ENCODE results near the gene MAMDC4. TPM values are rescaled to one million over a fixed set of nuclear protein-coding genes. Genes with fewer than 3 reads are reported as not detected.

MAMDC4 gene
- total and polyA plus RNA-seq, 2 of the 13 experiments (the other 11 are each of a cell fraction or from before 2014, with no cell fraction given) = 6.0 to 6.8 TPM

GRCh38 chr9:136847826-136848392 lies 4.2 kb upstream of the MAMDC4 start (continued):
- TF ChIP-seq ZNF260 (CRISPR knock-in tag; IDR thresholded peaks at IDR 0.05; ENCODE audit: borderline replicate concordance, low read depth) (no peak), TCF12 (IDR thresholded peaks at IDR 0.05) (no peak), TCF12 (CRISPR knock-in tag; IDR thresholded peaks at IDR 0.05) (no peak; the same call in 1 of the 2 replicates), REXO4 (CRISPR knock-in tag; IDR thresholded peaks at IDR 0.05; ENCODE audit: borderline replicate concordance) (no peak), ZNF710 (CRISPR knock-in tag; IDR thresholded peaks at IDR 0.05; ENCODE audit: borderline replicate concordance) (peak; percentile 7; the same call in 1 of the 2 replicates), MTF1 (CRISPR knock-in tag; IDR thresholded peaks at IDR 0.05) (no peak), TIGD3 (CRISPR knock-in tag; IDR thresholded peaks at IDR 0.05; ENCODE audit: borderline replicate concordance) (peak; percentile 80; the same call in 1 of the 2 replicates), ZNF552 (CRISPR knock-in tag; IDR thresholded peaks at IDR 0.05; ENCODE audit: borderline replicate concordance) (peak; percentile 90), ZNF761 (CRISPR knock-in tag; conservative IDR thresholded peaks at IDR 0.05) (no peak), MYC (CRISPR knock-in tag; IDR thresholded peaks at IDR 0.05; ENCODE audit: borderline replicate concordance) (peak; percentile 91), RCOR2 (CRISPR knock-in tag; IDR thresholded peaks at IDR 0.05) (no peak), ZNF136 (CRISPR knock-in tag; IDR thresholded peaks at IDR 0.05; ENCODE audit: low read depth) (no peak), AGO1 (IDR thresholded peaks at IDR 0.05; ENCODE audit: low read depth, low read length, poor library complexity, severe bottlenecking) (peak; percentile 99), PLRG1 (conservative IDR thresholded peaks at IDR 0.05) (no peak), PCBP2 (optimal IDR thresholded peaks at IDR 0.05; ENCODE audit: low read depth, low read length, poor library complexity, severe bottlenecking) (no peak), ZBTB26 (CRISPR knock-in tag; IDR thresholded peaks at IDR 0.05; ENCODE audit: borderline replicate concordance) (no peak), HBP1 (CRISPR knock-in tag; IDR thresholded peaks at IDR 0.05; ENCODE audit: low read depth) (no peak), HMG20A (CRISPR knock-in tag; IDR thresholded peaks at IDR 0.05; ENCODE audit: borderline replicate concordance) (no peak), ZNF766 (CRISPR knock-in tag; IDR thresholded peaks at IDR 0.05; ENCODE audit: borderline replicate concordance) (peak; percentile 80; the same call in 1 of the 2 replicates), ZMAT5 (CRISPR knock-in tag; IDR thresholded peaks at IDR 0.05; ENCODE audit: borderline replicate concordance, low read depth) (no peak), ZNF720 (CRISPR knock-in tag; IDR thresholded peaks at IDR 0.05) (no peak), ZNF883 (CRISPR knock-in tag; IDR thresholded peaks at IDR 0.05; ENCODE audit: not compliant biosample characterization) (no peak), NFIB (CRISPR knock-in tag; IDR thresholded peaks at IDR 0.05; ENCODE audit: borderline replicate concordance) (no peak)
